Stimulated activated CD4-positive, alpha-beta T cell treated with anti-CD3 and anti-CD28 coated beads, Interleukin-12 subunit alpha, Interleukin-12 subunit beta, amount 100 ng/mL, for 4 hours (primary cell): Measurements from ENCODE around the gene ARHGEF38.

ENCODE experiments used
- DNase-seq: peaks from one replicate; pipeline ENCODE4 v3.0.0-alpha.2; 2020

ARHGEF38 gene, protein sequence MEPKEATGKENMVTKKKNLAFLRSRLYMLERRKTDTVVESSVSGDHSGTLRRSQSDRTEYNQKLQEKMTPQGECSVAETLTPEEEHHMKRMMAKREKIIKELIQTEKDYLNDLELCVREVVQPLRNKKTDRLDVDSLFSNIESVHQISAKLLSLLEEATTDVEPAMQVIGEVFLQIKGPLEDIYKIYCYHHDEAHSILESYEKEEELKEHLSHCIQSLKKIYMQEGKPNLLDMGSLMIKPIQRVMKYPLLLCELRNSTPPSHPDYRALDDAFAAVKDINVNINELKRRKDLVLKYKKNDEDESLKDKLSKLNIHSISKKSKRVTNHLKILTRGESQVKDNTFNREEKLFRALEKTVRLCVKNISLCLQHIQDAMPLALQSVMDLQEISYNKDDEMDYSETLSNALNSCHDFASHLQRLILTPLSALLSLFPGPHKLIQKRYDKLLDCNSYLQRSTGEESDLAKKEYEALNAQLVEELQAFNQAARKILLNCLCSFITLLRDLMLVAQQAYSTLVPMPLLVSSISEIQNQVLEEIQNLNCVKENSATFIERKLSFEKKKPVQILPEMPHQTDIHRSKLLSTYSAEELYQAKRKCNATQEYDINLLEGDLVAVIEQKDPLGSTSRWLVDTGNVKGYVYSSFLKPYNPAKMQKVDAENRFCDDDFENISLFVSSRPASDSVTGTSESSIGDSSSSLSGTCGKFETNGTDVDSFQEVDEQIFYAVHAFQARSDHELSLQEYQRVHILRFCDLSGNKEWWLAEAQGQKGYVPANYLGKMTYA

DNA sequence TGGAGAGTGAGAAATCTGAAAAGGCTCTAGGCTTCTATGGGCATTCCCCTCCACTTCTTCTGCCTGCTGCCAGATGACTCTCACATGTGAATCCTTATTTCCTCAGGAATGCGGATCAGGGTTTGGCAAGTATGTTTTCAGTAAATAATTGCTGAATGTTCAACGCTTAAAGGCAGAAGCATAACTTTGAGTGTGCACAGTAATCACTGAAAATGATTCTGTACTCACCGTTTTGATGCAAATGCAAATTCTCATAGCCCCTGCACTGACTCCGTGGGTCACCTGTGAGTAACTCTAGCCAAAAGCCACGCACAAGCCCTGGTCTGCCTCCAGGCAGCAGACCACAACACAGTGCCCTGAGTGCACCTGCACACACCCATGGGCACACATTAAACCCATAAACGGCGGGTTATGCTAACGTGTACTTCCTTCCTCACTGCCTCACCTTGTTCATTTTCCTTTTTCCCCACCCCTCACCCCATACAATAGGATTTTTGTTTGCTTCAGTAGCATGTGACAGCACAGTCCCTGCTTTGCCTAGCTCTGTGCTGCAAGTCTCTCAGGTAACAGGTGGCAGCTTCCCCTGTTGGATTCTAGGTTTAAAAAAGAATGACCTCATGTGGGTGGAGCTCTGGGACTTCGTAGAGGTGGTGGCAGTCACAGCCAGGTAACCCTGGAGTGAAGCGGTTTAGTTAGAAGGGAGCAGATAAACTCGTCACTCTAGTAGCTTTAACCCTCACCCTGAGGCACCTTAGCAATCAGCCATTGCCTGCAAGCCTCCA, at the start of gene ARHGEF38:
Gene ARHGEF38, plus strand, starts transcription at position 656 of the 782 bp plus-strand sequence. CDS start 146 bp downstream, outside the sequence.
- no peak for DNase-seq

- DNase-seq: no peak
Observed at GRCh38 chr4:105503484-105503883, 48.9 kb upstream of the ARHGEF38 start.

DNA sequence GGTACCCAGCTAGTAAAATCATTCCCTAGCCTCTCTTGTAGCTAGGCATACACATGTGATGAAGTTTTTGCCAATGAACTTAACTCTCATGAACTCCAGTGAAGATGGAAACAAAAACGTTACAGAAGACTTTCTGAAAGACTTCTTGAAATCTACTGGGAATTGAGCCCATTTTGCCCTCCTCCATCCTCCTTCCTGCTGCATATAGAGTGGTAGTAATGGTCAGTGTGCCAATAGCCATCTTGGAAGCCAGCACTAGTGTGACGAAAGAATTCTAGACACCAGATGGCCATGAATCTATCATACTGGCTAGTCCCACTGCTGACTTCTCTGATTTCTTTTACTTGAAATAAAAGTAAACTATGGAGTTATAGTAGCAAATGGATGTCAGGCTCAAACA, 47.7 kb upstream of the ARHGEF38 start:
- no peak for DNase-seq

GRCh38 chr4:105509291-105509690, 43.1 kb upstream of the ARHGEF38 start:
- no peak for DNase-seq

DNA sequence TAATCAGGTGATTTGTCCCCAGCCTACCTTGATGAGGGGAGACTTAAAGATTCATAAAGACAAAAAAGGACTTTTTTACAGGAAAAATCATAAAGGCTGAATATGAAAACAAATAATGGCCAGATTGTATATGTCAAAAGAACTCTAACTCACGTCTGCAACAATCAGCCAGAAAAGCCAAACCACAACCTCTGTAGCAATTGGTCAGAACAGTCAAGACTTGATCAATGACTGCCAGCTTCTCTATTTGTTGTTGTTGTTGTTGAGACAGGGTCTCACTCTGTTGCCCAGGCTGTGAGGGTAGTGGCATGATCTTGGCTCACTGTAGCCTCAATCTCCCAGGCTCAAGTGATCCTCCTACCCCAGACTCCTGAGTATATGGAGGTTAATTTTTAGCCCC, 42.7 kb upstream of the ARHGEF38 start:
- DNase-seq: no peak

GRCh38 chr4:105510245-105510644, 42.2 kb upstream of the ARHGEF38 start:
- no peak for DNase-seq

DNA sequence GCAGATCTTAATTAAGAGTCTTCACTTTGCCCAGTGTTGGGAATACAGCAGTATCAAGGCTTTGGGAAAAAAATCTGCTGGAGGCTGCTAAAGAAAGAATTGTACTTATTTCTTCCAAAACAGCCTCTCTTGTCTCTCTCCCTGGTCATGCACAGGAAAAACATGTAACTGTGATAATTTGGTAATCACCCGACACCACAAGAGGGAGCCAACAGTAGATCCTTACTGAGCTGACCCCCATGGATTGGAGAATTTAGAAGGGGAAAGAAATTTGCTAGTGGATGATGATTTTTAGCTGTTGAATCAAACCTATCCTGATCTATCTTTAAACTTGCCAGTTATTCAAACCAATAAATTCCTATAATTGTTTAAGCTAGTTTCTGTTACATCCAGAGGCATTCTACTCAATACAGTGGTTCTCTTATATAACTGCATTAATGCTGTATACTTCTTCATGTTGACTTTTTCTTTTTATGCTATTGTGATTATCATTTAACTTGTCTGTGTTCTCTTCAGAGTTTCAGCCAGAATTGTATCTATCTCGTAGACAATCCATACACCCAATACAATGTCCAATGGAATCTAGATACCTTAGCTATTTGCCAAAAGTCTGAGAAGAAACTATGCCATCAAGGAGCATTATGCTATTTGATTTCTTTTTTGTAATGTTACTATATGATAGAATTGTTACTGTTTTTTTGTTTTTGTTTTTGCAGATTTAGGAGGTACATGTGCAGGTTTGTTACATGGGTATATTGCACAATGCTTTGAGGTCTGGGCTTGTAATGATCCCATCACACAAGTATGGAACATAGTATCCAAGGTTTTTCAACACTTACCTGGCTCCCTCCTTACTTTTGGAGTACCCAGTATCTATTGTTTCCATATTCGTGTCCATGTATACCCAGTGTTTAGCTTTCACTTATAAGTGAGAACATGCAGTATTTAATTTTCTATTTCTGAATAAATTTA, 31.3 kb upstream of the ARHGEF38 start:
- no peak for DNase-seq

GRCh38 chr4:105526656-105527055, 25.8 kb upstream of the ARHGEF38 start:
- DNase-seq: no peak

GRCh38 chr4:105527081-105527480, 25.3 kb upstream of the ARHGEF38 start:
- DNase-seq: no peak

DNA sequence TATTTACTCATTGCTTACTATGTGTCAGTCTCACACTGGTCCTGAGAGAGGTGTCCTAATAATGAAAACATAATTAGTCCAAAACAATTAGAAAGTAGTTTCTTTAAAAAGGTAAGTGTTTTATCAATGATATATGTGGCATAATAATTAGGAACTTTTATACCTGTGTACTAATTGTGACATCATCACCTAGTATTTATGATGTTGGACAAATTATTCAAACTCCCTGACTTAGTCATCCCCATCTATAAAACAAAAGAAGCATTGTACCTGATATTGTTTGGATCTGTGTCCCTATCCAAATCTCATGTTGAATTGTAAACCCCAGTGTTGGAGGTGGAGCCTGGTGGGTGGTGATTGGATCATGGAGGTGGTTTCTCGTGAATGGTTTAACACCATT, 15.8 kb upstream of the ARHGEF38 start:
- no peak for DNase-seq

- DNase-seq: no peak
Observed at GRCh38 chr4:105541420-105541819, 11.0 kb upstream of the ARHGEF38 start.

- no peak for DNase-seq
Observed at GRCh38 chr4:105542039-105542438, 10.4 kb upstream of the ARHGEF38 start.

DNA sequence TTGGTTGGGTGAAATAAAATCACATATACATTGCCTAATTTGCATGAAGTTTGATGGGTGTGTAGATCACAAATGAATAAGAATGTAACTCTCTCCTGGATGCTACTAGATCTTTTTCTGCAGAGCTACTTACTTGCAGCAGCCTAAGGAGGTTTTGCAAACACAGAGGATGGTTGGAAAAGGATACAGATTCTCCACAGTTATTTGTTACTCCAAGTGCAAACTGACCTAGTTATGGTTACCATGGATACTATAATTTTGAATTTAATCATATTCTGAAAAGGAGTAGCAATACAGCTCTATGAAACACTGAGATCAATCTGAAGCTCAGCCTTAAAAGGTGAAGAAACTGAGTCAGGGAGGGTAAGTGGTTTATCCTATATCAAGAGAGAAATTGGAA, 9.1 kb upstream of the ARHGEF38 start:
- DNase-seq: no peak

DNA sequence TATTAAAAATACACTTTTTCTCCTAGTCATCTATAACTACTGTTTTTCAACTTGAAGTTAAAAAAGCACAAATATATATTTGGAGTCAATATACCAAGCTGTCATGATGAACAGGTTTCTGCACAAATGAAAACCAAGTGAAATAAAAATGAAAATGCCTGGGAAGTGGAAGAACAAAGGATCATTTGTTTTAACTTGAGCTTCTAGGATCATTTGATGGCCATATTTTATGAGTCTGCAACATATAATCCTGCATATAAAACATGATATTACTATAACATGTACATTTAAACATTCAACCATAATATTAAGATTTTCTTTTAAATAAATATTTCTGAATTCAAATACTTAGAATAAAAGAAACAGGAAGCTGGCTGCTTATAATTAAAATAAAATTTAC, 8.5 kb upstream of the ARHGEF38 start:
- DNase-seq: no peak

DNA sequence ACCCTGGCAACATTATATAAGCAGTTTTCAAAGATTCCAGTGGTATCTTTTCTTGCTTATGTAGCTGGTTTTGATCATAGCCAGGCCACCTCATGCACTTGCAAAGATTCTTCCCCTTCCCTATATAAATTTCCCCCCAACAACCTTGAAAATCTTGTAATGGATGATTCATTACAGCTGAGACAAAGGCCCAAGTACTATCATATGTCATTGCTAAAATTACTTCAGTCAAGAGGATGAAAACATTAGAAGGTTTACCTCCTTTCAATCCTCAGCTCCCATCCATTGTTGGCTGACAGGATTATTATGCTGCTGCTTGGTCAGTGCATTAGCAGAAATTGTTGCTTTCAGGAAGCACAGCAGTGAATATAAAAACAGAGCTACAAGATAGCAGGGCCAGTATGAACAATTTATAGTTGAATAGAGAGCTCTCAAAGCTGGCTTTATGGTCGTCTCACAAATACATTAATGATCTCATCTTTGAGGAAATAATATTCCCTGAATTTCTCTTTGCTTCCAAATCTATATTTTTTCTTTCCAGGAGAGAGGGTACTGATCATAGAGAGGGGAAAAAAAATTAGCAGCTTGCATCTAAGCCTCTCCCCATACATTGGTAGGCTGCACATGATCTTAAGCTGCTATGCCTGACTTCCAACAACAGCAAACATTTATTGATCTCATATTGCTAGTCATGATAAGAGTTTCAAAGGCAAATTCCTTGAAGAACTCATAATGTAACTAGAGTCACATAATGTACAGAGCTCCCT, 7.7 kb upstream of the ARHGEF38 start:
- DNase-seq: no peak

DNA sequence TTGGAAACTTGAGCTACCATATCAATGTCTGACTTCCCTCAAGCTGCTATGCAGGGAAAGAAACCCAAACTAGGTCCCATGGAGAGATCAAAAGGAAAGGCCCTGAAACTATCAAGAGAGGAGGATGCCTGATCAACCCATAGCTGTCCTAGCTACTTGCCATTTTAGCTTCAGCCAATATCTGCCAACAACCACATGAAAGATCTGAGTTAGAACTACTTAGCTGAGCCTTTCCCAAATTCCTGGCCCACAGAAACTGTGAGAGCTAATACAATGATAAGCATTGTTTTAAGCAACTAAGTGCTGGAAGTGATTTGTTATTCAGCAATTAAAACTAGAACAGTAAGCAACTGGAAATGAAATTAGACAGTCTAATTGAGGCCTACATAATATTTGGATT, 6.3 kb upstream of the ARHGEF38 start:
- no peak for DNase-seq

DNA sequence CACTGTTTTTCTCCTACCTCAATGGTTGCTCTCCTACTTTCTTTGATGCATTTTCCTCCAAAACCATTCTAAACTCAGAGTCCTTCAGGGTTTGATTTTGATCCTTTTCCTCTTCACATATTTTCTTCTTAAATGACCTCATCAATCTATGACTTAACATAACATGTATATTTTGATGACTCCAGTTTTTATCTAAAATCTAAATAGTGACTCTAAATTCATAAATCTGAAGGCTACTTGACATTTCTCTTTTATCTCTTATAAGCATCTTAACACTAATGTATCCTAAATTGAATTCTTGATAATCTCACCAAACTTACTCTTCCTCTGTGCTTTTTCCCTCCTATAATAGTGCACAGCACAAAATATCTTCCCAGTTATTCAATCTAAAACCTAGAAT, 4.7 kb upstream of the ARHGEF38 start:
- DNase-seq: no peak

- no peak for DNase-seq
Observed at GRCh38 chr4:105548483-105548882, 3.9 kb upstream of the ARHGEF38 start.

DNA sequence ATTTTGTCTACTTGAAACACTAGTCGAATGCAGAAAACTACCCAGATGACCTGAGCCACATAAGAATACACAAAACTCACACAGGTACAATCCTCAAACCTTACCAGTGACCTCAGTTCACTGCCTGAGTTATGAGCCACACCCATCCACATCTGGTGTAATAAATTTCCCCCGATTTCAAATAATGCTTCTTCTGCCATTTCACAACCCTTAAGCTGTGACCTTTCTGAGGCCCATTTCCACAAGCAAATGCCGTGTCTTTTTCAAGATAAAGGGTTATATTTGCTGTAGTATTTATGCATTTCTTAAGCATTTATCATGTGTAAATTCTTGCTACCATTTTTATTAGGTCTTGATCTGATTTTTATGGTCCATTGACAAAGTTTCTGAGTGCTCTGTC, 1.8 kb upstream of the ARHGEF38 start:
- no peak for DNase-seq

- DNase-seq: no peak
Observed at GRCh38 chr4:105555409-105555808, 3.0 kb downstream of the ARHGEF38 start.

DNA sequence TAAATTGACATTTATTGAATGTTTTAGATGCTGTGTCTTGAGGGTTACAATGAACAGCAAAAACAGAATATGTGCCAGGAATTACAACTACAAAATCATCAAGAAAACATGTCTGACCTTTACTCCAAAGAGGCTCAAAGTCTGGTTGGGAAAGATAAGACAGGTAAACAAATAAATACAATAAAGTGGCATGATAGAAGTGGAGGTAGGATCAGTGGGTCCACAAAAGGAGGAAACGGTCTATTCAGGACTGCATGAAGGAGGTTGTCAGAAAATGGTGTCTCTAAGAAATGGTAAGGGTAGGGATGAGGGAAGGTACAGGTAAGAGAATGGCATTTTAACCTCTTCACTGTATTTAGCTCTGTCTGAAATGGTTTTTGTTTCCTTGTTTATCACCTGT, 3.8 kb downstream of the ARHGEF38 start:
- DNase-seq: no peak
